GM12892 (cell line): ENCODE measurements around the gene C19orf81.

ENCODE experiments used
- POLR2AphosphoS5 ChIP-seq: IDR thresholded peaks from 2 replicates; pipeline ENCODE4 v1.6.1; 2011; ENCODE audit warnings: low read depth, low read length, control low read depth
- TAF1 ChIP-seq: IDR thresholded peaks from 2 replicates; pipeline ENCODE4 v1.6.1; 2011; ENCODE audit warnings: low read depth, mild to moderate bottlenecking, control low read depth, low read length, borderline replicate concordance

DNA sequence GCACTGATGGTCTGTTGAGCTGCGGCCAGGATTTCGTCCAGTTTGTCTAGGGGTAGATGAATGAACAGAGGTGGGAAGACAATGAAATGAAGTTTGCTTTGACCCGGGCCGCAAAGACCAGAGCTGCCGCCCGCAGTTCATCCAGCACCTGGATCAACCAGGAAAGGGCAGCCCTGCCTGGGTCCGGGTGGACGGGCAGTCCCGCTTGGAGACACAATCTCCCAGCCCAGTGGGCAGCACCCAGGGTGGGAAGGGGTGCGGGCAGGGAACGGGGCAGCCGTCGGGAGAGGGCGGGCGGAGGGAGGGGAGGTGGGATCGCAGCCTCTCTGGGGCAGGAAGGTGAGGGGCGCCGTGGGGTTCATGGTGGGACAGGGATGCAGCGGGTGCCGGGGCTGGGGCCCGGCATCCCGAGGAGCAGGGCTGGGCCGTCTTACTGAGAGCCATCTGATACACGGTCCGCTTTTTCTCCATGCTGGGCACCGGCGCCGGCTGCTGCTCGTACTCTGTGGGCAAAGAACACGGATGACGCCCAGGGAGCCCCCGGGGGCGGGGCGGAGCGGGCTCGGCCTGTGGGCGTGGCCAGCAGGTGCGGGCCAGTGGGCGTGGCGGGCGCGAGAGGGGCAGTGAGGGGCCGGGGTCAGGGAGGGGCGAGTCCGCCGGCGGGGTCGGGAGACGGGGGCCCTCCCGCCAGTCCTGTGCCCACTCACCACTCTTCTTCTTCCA is 37.2 kb downstream of the C19orf81 start:
- TF ChIP-seq POLR2AphosphoS5 (no peak), TAF1 (no peak)
